ENCODE data around the gene CNOT4. TPM values are rescaled to one million over a fixed set of nuclear protein-coding genes. Genes with fewer than 3 reads are reported as not detected.

CNOT4 gene
- total RNA-seq, 1 experiment from 2014 or later: 14.6 TPM

DNA sequence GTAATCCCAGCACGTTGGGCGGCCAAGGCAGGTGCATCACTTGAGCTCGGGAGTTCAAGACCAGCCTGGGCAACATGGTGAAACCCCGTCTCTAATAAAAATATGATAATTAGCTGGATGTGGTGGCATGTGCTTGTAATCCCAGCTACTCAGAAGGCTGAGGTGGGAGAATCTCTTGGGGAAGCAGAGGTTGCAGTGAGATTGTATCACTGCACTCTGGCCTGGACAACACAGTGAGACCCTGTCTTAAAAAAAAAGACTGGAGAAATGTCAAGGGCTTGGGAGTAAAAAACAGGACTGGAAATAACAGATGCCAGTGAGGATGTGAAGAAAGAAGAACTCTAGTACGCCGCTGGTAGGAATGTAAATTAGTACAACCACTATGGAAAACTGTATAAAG, 31.1 kb upstream of the CNOT4 start:
- no peak for TF ChIP-seq KAT7 (CRISPR knock-in tag; IDR thresholded peaks at IDR 0.05; ENCODE audit: borderline replicate concordance)
- no peak for TF ChIP-seq JUN (CRISPR knock-in tag; IDR thresholded peaks at IDR 0.05)
- no peak for TF ChIP-seq TCF7 (CRISPR knock-in tag; IDR thresholded peaks at IDR 0.05; ENCODE audit: low read depth)
- TF ChIP-seq, protein P1, sequence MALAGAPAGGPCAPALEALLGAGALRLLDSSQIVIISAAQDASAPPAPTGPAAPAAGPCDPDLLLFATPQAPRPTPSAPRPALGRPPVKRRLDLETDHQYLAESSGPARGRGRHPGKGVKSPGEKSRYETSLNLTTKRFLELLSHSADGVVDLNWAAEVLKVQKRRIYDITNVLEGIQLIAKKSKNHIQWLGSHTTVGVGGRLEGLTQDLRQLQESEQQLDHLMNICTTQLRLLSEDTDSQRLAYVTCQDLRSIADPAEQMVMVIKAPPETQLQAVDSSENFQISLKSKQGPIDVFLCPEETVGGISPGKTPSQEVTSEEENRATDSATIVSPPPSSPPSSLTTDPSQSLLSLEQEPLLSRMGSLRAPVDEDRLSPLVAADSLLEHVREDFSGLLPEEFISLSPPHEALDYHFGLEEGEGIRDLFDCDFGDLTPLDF (CRISPR knock-in tag; IDR thresholded peaks at IDR 0.05): no peak
- TF ChIP-seq, protein P2, sequence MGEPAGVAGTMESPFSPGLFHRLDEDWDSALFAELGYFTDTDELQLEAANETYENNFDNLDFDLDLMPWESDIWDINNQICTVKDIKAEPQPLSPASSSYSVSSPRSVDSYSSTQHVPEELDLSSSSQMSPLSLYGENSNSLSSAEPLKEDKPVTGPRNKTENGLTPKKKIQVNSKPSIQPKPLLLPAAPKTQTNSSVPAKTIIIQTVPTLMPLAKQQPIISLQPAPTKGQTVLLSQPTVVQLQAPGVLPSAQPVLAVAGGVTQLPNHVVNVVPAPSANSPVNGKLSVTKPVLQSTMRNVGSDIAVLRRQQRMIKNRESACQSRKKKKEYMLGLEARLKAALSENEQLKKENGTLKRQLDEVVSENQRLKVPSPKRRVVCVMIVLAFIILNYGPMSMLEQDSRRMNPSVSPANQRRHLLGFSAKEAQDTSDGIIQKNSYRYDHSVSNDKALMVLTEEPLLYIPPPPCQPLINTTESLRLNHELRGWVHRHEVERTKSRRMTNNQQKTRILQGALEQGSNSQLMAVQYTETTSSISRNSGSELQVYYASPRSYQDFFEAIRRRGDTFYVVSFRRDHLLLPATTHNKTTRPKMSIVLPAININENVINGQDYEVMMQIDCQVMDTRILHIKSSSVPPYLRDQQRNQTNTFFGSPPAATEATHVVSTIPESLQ (CRISPR knock-in tag; IDR thresholded peaks at IDR 0.05): no peak
- TF ChIP-seq FOXJ3 (CRISPR knock-in tag; IDR thresholded peaks at IDR 0.05; ENCODE audit: borderline replicate concordance): no peak
- TF ChIP-seq, protein P3, sequence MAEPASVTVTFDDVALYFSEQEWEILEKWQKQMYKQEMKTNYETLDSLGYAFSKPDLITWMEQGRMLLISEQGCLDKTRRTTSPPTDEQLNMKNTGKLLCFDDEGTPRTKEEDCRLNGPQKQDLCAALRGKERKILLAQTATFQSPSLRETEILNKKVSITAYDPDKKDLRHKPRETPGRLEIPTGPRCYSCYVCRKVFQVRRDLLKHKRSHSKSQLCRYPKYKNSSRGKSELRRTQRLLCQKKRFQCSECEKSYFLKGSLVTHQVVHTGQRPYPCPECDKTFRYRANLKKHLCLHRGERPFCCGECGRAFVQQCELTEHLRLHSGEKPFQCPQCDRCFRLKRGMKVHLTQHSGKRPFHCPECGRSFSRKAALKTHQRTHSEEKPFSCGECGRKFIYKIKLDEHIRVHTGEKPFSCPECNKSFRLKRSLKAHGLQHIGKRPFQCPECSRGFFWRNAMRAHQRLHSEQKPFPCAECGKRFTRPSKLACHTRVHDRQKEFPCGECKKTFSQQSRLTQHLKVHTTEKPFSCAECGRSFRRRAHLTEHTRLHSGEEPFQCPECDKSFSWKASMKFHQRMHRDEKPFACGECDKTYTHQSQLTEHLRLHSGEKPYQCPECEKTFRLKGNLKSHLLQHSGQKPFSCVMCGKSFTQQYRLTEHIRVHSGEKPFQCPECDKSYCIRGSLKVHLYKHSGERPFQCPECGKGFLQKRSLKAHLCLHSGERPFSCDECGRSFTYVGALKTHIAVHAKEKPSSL (CRISPR knock-in tag; conservative IDR thresholded peaks at IDR 0.05): no peak
- no peak for TF ChIP-seq ZNF232 (CRISPR knock-in tag; IDR thresholded peaks at IDR 0.05)
- no peak for TF ChIP-seq ATF1 (CRISPR knock-in tag; IDR thresholded peaks at IDR 0.05)
- H3K27ac Mint-ChIP-seq: no peak overlapping the region
- POLR2A ChIA-PET: no interaction called here
- peaks cover 5% of the 10 kb centered on the region for H3K9me3 Mint-ChIP-seq
- H3K4me3 Mint-ChIP-seq: no peak overlapping the region
- no peaks in the 10 kb centered on the region; the same call in 1 of the 2 replicates for H3K4me1 Mint-ChIP-seq
- no peaks in the 10 kb centered on the region; the same call in 1 of the 2 replicates for H3K27me3 Mint-ChIP-seq (ENCODE audit: low read depth)
- no peak for ATAC-seq
- CTCF ChIA-PET: no interaction called here
- H3K36me3 Mint-ChIP-seq: no peaks in the 10 kb centered on the region
- DNase-seq (ENCODE audit: low spot score): no peak

GRCh38 chr7:135539629-135540028, 29.7 kb upstream of the CNOT4 start:
- H3K4me1 Mint-ChIP-seq: no peaks in the 10 kb centered on the region; the same call in 1 of the 2 replicates
- peaks cover 5% of the 10 kb centered on the region for H3K9me3 Mint-ChIP-seq
- CTCF ChIA-PET: no interaction called here
- H3K4me3 Mint-ChIP-seq: no peak overlapping the region
- no peak for TF ChIP-seq HMGA2 (CRISPR knock-in tag; IDR thresholded peaks at IDR 0.05)
- TF ChIP-seq ZNF416 (CRISPR knock-in tag; IDR thresholded peaks at IDR 0.05): no peak
- TF ChIP-seq NR1H2 (CRISPR knock-in tag; IDR thresholded peaks at IDR 0.05): no peak
- TF ChIP-seq, protein P4, sequence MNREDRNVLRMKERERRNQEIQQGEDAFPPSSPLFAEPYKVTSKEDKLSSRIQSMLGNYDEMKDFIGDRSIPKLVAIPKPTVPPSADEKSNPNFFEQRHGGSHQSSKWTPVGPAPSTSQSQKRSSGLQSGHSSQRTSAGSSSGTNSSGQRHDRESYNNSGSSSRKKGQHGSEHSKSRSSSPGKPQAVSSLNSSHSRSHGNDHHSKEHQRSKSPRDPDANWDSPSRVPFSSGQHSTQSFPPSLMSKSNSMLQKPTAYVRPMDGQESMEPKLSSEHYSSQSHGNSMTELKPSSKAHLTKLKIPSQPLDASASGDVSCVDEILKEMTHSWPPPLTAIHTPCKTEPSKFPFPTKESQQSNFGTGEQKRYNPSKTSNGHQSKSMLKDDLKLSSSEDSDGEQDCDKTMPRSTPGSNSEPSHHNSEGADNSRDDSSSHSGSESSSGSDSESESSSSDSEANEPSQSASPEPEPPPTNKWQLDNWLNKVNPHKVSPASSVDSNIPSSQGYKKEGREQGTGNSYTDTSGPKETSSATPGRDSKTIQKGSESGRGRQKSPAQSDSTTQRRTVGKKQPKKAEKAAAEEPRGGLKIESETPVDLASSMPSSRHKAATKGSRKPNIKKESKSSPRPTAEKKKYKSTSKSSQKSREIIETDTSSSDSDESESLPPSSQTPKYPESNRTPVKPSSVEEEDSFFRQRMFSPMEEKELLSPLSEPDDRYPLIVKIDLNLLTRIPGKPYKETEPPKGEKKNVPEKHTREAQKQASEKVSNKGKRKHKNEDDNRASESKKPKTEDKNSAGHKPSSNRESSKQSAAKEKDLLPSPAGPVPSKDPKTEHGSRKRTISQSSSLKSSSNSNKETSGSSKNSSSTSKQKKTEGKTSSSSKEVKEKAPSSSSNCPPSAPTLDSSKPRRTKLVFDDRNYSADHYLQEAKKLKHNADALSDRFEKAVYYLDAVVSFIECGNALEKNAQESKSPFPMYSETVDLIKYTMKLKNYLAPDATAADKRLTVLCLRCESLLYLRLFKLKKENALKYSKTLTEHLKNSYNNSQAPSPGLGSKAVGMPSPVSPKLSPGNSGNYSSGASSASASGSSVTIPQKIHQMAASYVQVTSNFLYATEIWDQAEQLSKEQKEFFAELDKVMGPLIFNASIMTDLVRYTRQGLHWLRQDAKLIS (CRISPR knock-in tag; IDR thresholded peaks at IDR 0.05; ENCODE audit: borderline replicate concordance): no peak
- TF ChIP-seq E2F5 (CRISPR knock-in tag; IDR thresholded peaks at IDR 0.05): no peak
- no peak for TF ChIP-seq ETV6 (CRISPR knock-in tag; IDR thresholded peaks at IDR 0.05)
- TF ChIP-seq, protein P5, sequence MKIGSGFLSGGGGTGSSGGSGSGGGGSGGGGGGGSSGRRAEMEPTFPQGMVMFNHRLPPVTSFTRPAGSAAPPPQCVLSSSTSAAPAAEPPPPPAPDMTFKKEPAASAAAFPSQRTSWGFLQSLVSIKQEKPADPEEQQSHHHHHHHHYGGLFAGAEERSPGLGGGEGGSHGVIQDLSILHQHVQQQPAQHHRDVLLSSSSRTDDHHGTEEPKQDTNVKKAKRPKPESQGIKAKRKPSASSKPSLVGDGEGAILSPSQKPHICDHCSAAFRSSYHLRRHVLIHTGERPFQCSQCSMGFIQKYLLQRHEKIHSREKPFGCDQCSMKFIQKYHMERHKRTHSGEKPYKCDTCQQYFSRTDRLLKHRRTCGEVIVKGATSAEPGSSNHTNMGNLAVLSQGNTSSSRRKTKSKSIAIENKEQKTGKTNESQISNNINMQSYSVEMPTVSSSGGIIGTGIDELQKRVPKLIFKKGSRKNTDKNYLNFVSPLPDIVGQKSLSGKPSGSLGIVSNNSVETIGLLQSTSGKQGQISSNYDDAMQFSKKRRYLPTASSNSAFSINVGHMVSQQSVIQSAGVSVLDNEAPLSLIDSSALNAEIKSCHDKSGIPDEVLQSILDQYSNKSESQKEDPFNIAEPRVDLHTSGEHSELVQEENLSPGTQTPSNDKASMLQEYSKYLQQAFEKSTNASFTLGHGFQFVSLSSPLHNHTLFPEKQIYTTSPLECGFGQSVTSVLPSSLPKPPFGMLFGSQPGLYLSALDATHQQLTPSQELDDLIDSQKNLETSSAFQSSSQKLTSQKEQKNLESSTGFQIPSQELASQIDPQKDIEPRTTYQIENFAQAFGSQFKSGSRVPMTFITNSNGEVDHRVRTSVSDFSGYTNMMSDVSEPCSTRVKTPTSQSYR (CRISPR knock-in tag; IDR thresholded peaks at IDR 0.05): no peak
- TF ChIP-seq ZNF671 (CRISPR knock-in tag; IDR thresholded peaks at IDR 0.05): no peak
- TF ChIP-seq, protein P6, sequence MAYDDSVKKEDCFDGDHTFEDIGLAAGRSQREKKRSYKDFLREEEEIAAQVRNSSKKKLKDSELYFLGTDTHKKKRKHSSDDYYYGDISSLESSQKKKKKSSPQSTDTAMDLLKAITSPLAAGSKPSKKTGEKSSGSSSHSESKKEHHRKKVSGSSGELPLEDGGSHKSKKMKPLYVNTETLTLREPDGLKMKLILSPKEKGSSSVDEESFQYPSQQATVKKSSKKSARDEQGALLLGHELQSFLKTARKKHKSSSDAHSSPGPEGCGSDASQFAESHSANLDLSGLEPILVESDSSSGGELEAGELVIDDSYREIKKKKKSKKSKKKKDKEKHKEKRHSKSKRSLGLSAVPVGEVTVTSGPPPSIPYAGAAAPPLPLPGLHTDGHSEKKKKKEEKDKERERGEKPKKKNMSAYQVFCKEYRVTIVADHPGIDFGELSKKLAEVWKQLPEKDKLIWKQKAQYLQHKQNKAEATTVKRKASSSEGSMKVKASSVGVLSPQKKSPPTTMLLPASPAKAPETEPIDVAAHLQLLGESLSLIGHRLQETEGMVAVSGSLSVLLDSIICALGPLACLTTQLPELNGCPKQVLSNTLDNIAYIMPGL (CRISPR knock-in tag; IDR thresholded peaks at IDR 0.05): no peak
- no peak for TF ChIP-seq CBFB (CRISPR knock-in tag; IDR thresholded peaks at IDR 0.05; ENCODE audit: low read depth)
- no peaks in the 10 kb centered on the region; the same call in 1 of the 2 replicates for H3K27me3 Mint-ChIP-seq (ENCODE audit: low read depth)
- no peak overlapping the region; the same call in 1 of the 2 replicates for H3K27ac Mint-ChIP-seq
- POLR2A ChIA-PET: no interaction called here
- H3K36me3 Mint-ChIP-seq: no peaks in the 10 kb centered on the region
- DNase-seq (ENCODE audit: low spot score): no peak
- peak; percentile 34; the same call in 1 of the 2 replicates for ATAC-seq

Data from WTC11 (cell line).